ENCODE results near the gene KIFC3.

GRCh38 chr16:57797526-57798266 is 4.6 kb downstream of the KIFC3 start:
- TF ChIP-seq CTCF (IDR thresholded peaks at IDR 0.05) (no peak), POLR2AphosphoS5 (IDR thresholded peaks at IDR 0.05) (no peak), POLR2A (IDR thresholded peaks at IDR 0.05) (no peak), EP300 (IDR thresholded peaks at IDR 0.05) (no peak)

Data from sigmoid colon (tissue), 4 donors.